IPS-18c (cell line): ENCODE measurements around the gene GATC.

ENCODE experiments used
- H3K4me3 ChIP-seq: 2 replicates; pipeline ENCODE4 v1.7.0; 2013; ENCODE audit warnings: low read depth, mild to moderate bottlenecking, low read length, moderate library complexity; ENCODE audit not compliant: insufficient read depth
- H3K9me3 ChIP-seq: one replicate; pipeline ENCODE4 v1.6.1; 2013; ENCODE audit warnings: mild to moderate bottlenecking, low read length, moderate library complexity; ENCODE audit not compliant: control insufficient read depth, insufficient read depth

Gene GATC

DNA sequence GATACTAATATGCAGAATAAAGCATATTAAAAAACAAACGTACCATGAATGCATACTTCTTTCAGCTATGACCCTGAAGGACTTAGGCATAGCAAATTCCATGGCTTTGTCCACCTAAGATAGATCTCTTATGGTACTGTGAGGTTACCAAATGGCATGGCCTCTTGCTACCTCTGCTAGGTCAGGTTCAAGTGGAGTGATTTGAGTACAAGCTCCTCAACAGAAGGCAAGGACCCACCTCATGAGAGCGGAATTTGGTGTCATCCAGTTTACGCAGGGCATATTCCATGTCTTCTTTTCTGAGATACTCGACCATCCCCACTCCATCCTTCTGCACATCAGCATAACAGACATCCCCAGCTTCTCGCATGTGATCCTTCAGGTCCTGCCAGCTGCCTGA, 17.5 kb downstream of the GATC start:
- H3K9me3 ChIP-seq = peaks cover 2% of the 10 kb centered on the region
- H3K4me3 ChIP-seq = no peak overlapping the region

DNA sequence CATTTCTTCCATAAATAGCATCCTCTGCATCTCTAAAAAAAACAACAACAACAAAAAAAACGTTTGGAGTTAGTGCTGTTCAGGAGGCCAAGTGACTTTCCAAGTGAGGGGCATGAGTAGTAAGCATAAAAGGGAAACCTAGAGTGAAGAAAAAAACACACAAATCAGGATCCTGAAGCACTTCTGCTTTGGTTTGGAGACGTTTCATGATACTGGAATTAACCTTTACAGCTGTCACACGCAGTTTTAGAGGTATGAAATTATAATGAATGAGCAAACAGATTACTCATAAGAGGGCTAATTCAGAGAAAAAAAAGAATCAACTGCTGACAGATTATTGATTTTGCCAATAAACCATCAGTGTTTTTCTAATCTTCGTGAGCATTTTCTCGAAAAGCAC, 19.5 kb downstream of the GATC start:
- Histone ChIP-seq H3K9me3 (peaks cover 2% of the 10 kb centered on the region), H3K4me3 (no peak overlapping the region)

DNA sequence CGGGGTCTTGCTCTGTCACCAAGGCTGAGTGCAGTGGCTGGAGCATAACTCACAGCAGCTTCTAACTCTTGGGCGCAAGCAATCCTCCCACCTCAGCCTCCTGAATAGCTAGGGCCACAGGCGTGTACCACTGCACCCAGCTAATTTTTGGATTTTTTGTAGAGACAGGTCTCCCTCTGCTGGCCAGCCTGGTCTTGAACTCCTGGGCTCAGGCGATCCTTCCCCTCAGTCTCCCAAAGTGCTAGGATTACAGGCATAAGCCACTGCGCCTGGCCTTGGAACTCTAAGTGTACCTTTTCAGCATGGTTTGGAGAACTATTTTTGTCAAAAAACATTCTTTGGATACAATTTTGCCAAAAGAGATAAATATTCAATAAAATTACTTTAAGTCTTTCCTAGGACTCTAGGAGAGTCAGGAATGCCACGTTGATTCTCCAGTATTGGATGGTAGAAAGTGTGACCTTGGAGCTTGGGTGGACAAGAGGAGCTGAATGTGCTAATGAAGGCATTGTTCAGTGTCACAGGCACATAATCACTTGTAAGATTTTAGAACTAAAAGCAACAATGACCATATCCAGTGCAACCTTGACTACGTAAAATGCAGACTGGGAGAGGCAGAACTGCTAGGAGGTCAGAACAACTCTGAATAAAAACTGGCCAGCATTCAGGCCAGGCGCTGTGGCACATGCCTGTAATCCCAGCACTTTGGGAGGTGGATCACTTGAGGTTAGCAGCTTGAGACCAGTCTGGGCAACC, 20.5 kb downstream of the GATC start:
- H3K4me3 ChIP-seq = no peak overlapping the region

DNA sequence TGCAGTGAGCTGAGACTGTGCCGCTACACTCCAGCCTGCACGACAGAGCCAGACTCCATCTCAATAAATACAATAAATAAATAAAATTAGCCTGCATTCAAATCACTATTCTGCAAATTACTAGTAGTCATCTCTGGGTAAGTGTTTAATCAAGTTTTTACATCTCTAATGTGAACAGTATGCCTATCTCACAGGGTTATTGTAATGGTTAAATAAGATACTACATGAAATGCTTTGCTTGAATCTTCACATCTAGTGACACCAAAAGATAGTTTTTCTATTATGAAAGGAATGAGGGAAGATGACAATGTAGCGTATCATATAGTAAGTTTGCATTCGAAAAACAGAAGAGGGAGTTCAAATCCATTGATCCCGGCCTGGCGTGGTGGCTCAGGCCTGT, 21.2 kb downstream of the GATC start:
- H3K9me3 ChIP-seq = peaks cover 2% of the 10 kb centered on the region
- no peak overlapping the region for H3K4me3 ChIP-seq

More for the DNA sequence above, 20.5 kb downstream of the GATC start:
- H3K9me3 ChIP-seq = peaks cover 2% of the 10 kb centered on the region

DNA sequence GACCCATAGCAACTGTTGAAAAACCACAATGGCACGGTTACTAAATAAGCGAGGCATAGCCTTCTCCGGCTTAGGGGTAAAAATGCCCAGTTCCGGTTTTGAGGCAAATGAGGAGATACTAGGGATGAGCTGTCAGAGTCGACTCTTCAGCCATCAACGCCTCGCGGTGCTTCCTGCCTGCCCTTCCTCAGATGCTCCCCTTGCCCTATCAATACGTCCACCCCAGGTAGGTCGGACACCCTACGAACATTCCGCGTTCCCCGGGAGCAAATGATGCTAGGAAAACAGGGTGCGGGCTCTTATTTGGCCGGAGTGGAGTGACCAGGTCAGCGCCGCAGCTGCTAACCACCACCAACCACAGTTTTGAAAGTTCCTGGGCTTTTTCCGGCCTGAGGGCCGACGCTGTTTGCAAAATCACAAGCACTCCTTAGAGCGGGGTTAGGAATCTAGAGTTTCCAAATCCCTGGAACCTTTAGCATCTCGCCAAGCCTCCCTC, 22.1 kb downstream of the GATC start:
- H3K9me3 ChIP-seq = no peaks in the 10 kb centered on the region
- peak overlapping the region; percentile 98 for H3K4me3 ChIP-seq

DNA sequence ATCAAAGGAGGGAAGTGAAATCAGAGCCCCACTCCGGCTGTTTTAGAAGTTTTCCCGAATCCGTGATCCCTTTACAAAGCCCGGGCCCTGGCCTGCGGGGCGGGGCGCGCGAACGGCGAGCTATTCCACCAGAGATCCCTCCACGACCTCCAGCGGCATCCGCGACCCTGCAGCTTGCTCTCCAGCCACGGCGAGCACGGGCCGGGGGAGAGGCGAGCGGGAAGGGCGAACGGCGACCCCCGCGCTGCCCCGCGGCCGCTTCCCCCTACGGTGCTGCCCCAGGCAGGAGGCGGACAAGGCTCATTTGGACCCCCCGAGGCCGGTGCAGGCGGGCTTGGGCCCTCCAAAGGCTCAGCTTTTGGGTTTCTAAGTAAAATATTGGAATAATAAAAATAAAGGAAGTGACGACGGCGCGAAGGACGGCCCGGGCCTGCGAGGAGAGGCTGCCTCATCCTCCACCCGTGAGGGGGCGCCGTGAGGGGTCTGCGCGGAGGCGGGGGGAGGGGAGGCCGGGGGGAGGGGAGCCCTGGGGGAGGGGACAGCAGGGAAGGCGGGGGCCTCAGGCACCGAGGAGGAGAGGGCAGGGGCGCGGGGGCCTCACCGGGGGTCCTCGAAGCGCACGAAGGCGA, 22.7 kb downstream of the GATC start:
- H3K4me3 ChIP-seq = peak overlapping the region; percentile 98
- H3K9me3 ChIP-seq = no peaks in the 10 kb centered on the region

DNA sequence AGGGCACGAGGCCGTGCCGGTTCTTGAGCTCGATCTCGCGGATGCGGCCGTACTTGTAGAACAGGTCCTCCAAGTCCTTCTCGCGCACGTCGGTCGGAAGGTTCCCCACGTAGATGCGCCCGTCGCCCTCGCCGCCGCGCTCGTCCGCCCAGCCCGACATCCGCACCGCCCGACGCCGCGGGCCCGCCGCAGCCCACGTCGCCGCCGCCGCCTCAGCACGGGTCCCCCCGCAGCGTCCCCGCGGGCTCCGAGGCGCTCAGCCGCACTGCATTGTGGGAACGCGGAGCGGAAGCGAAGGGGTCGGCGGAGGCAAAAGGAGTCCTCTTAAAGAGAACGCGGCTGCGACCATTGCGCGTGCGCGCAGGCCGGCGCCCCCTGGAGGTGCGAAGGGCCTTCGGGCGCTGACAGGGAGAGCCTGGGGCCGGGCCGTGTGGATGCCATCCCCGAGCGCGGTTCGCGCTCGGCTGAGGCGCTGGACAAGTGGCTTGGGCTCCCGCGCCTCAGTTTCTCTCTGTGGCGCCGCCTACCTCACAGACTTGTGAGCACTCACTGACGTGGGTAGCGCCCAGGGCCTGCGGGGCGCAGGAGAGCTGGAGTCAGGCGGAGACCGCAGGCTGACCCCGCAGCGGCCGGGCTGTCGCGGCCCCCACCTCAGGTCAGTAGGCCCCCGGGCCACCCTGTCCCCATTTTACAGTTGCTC, 23.4 kb downstream of the GATC start, which contains the start of gene SRSF9:
Gene SRSF9, minus strand, starts transcription at position 299 of the 700 bp plus-strand sequence. Its CDS starts 139 bp downstream, at position 160.
- peak within 1 kb of the TSS; percentile 98 for H3K4me3 ChIP-seq
- no peaks in the 10 kb centered on the region for H3K9me3 ChIP-seq

DNA sequence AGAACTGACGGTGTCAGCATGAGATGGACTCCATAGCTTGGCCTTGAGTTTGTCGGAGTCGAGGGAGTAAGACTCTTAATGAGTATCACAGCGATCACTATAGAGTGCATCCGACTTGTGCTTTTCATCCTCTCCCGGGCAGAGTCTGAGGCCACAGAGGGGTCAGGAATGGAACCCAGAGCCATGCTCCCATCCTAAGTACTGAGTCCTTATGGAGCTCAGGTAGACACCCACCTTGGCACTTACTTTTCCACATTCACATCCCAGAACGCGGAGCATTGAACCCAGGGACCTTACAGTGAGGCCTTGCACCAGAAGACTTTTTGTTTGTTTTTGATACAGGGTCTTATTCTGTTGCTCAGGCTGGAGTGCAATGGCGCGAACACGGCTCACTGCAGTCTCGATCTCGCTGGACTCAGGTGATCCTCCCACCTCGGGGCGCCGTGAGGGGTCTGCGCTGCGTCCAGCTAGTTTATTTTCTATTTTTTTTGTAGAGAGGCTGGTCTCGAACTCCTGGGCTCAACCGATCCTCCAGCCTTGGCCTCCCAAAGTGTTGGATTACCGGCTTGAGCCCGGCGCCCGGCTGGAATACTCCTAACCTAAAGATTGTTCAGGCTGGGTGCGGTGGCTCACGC, 24.0 kb downstream of the GATC start:
- H3K4me3 ChIP-seq = peak overlapping the region; percentile 98; the same call in 1 of the 2 replicates
- H3K9me3 ChIP-seq = no peaks in the 10 kb centered on the region

DNA sequence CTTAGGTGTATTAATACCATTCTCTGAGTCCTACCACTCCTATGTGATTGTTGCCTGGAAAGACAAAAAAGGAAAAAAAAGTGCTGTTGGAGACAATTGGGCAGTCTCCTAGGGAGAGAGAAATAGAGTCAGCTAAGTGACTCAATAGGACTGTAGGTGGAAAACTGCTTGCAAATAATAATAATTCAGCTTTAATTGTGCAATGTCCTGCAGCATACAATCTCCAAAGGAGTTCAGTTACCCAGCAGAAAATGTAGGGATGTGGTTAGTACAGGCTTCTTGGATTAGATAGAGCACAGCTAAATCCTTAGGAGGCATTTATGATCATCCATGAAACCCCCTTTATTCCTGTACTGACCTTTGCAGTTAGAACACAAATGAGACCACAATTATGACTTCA, 26.3 kb downstream of the GATC start:
- no peak overlapping the region for H3K4me3 ChIP-seq

DNA sequence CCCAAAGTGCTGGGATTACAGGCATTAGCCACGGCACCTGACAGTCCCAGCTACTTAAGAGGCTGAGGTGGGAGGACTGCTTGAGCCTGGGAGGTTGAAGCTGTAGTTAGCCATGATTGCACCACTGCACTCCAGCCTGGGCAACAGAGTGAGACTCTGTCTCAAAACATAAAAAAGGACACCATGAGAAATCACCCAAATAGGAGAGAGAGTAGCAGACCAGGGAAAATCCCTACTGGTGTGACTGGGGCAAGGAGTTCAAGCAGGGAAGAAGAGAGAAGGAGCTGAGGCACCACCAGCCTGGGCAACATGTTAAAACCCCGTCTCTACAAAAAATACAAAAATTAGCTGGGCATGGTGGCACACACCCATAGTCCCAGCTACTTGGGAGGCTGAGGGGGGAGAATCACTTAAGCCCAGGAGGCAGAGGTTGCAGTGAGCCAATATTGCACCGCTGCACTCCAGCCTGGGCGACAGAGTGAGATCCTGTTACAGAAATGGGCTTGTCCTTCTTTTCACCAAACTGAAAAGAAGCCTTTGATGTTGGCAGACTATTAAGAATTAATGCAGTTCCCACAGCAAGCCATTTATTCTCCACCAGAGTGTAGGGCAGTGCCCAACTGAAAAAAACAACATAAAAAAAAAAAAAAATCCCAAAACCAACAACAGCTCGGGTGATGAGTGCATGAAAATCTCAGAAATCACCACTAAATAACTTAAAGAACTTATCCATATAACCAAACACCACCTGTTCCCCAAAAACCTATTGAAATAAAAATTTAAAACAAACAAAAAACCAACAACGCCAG, 27.8 kb downstream of the GATC start:
- H3K9me3 ChIP-seq = peaks cover 4% of the 10 kb centered on the region
- H3K4me3 ChIP-seq = no peak overlapping the region

More for the DNA sequence above, 26.3 kb downstream of the GATC start:
- H3K9me3 ChIP-seq = peaks cover 4% of the 10 kb centered on the region

DNA sequence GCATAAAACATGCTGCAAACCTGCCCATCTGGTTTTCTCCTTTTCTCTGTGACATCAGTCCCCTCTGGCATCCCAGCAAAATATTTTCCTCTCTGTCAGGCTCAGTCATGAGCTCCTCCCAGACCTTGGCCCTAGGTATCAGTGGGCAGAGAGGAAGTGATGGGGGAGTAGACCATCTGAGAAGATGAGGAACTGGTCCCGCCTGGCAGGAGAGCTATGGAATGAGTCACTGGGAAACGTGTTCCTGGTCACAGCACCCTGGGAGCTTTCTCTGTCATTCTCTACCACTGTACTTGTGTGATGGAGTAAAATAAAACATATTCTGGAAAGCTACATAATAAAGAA, 28.3 kb downstream of the GATC start:
- no peak overlapping the region for H3K4me3 ChIP-seq
- peaks cover 4% of the 10 kb centered on the region for H3K9me3 ChIP-seq

DNA sequence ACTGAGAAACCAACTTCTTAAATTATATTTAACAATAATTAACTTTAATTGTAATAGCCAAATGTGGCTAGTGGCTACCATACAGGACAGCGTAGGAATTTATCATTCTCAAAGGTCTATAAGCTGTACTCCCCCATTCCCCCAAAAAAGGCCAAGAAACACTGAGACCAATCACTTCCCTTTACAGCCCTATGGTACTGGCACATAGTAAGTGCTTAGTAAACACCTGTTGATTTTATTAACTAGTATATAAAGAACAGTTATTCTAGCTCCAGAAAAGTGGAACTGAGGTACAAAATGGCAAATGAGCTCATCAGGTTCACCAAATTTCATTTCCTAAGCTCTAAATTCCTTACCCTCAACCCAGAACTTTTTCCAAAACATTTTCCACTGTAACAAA, 29.4 kb downstream of the GATC start:
- H3K4me3 ChIP-seq = no peak overlapping the region

DNA sequence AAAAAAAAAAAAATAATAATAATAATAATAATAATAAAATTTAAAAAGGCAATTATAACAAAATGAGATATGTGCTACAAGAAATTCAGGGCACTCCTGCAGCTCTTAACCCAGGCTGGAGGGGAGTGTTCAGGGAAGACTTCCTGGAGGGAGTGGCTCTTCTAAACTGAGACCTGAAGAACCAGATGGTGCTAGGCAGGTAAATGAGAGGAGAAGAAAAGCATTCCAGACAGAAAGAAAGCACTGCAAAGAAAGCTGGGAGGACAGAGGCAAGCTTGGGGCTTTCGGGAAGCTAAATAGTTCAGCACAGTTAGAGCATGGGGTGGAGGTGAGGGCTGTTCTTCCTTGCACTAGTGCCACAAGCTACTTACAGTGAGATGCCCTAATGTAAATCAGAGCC, 33.2 kb downstream of the GATC start:
- H3K9me3 ChIP-seq = peaks cover 4% of the 10 kb centered on the region

More for the DNA sequence above, 29.4 kb downstream of the GATC start:
- H3K9me3 ChIP-seq = peaks cover 4% of the 10 kb centered on the region

DNA sequence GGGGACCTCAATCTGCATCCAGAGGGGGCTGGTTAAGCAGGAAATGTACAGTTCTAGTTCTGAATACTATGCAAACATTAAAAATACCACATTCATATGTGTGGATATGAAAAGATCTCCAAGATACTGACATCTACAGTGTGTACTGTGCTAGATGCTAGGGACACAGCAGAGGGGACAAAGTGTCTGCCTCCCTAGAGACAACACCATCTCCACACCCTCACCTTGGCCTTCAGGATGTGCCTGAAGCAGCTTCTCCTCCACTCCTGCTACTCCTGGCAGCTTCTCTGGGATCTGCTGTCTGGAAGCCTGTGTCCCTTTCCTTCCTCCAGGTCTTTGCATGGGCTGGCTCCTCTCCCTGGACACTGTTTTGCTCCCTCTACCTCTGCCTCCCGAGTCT, 34.0 kb downstream of the GATC start:
- peaks cover 4% of the 10 kb centered on the region for H3K9me3 ChIP-seq
- no peak overlapping the region for H3K4me3 ChIP-seq

More for the DNA sequence above, 33.2 kb downstream of the GATC start:
- H3K4me3 ChIP-seq = no peak overlapping the region

DNA sequence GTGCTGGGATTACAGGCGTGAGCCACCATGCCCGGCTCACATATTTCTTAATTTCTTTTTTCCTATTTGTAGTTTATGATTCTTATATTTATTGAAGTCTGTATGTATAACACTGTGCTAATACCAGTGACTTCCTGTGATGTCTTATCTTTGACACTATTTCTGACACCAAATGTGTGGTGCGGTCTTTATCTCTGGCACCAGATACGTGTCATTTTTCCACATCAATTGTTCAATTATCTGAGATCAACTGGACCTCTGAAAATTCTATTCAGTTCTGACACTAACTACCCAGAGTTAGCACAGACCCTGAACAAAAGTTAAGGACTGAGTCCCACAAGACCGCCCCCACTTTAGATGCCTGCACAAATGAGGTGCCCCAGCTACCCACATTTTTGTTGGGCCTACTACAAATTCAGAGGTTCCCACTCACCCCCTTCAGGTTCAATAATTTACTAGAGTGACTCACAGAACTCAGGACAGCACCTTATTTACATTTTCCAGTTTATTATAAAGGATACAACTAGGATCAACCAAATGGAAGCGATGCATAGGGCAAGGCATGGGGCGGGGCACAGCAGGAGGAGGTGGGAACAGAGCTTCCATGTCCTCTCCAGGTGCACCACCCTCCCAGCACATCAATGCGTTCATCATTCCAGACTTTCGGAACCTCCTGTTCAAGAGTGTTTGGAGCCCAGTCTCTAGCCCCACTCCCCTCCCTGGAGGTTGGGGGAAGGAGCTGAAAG, 35.0 kb downstream of the GATC start:
- Histone ChIP-seq H3K9me3 (peaks cover 4% of the 10 kb centered on the region), H3K4me3 (no peak overlapping the region)

DNA sequence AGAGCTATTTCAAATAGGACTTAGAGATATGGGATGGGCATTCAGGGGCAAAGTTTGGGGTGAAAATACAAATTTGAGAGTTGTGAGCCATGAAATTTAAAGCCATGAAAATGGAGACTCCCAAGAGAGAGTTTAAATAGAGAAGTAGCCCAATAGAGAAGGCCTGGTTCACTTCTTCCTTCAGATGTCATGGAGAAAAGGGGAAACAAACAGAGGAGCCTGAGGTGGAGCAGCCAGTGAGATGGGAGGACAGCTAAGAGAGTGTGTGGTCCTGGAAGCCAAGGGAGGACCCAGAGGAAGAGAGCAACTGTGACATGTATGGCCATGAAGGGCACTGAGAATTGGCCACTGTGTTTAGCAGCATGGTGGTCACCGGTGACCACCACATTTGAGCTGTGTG, 37.4 kb downstream of the GATC start:
- Histone ChIP-seq H3K9me3 (no peaks in the 10 kb centered on the region), H3K4me3 (no peak overlapping the region)
